ENCODE data around the gene MAG. TPM values are rescaled to one million over a fixed set of nuclear protein-coding genes. Genes with fewer than 3 reads are reported as not detected.

Gene MAG
- total RNA-seq, 1 donor from 2014 or later, result not detected

DNA sequence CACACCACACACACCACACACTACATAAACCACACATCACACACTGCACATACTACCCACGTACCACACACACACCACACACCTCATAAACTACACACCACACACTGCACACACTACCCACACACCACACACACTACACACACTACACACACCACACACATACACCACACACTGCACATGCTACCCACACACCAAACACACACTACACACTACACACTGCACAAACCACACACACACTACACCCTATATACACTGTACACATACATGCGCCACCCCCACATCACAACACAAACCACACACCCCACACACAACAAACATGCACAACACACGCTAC lies 5.5 kb downstream of the MAG start:
- Histone ChIP-seq H3K4me1 (no peaks in the 10 kb centered on the region), H3K27me3 (no peaks in the 10 kb centered on the region), H2AFZ (replicated peaks) (no peak overlapping the region), H3K4me3 (no peak overlapping the region), H3K79me2 (ENCODE audit: low read depth) (no peaks in the 10 kb centered on the region), H3K36me3 (no peaks in the 10 kb centered on the region), H3K9ac (no peak overlapping the region), H3K4me2 (no peak overlapping the region), H3F3A (ENCODE audit: low read depth) (peaks cover 21% of the 10 kb centered on the region), H4K20me1 (ENCODE audit: low read depth) (no peaks in the 10 kb centered on the region), H3K9me3 (ENCODE audit: low read depth) (no peaks in the 10 kb centered on the region), H3K27ac (no peak overlapping the region)
- Mint-ChIP-seq H3K27me3 (ENCODE audit: insufficient read depth, low read depth) (peaks cover 2% of the 10 kb centered on the region), H3K27ac (no peak overlapping the region), H3K4me1 (no peaks in the 10 kb centered on the region), H3K36me3 (no peaks in the 10 kb centered on the region), H3K9me3 (no peaks in the 10 kb centered on the region), H3K4me3 (no peak overlapping the region)
- TF ChIP-seq EZH2phosphoT487 (IDR thresholded peaks at IDR 0.05) (no peak), EZH2 (IDR thresholded peaks at IDR 0.05) (no peak)
- TF ChIP-seq, protein P1, sequence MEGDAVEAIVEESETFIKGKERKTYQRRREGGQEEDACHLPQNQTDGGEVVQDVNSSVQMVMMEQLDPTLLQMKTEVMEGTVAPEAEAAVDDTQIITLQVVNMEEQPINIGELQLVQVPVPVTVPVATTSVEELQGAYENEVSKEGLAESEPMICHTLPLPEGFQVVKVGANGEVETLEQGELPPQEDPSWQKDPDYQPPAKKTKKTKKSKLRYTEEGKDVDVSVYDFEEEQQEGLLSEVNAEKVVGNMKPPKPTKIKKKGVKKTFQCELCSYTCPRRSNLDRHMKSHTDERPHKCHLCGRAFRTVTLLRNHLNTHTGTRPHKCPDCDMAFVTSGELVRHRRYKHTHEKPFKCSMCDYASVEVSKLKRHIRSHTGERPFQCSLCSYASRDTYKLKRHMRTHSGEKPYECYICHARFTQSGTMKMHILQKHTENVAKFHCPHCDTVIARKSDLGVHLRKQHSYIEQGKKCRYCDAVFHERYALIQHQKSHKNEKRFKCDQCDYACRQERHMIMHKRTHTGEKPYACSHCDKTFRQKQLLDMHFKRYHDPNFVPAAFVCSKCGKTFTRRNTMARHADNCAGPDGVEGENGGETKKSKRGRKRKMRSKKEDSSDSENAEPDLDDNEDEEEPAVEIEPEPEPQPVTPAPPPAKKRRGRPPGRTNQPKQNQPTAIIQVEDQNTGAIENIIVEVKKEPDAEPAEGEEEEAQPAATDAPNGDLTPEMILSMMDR (IDR thresholded peaks at IDR 0.05), result no peak
- no peak for DNase-seq (ENCODE audit: low spot score)

DNA sequence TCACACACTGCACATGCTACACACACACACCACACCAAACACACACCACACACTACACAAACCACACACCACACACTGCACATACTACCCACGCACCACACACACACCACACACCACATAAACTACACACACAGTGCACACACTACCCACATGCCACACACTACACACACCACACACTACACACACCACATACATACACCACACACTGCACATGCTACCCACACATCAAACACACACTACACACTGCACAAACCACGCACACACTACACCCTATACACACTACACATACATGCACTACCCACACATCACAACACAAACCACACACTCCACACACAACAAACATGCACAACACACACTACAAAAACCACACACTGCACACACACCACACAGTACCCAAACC lies 6.0 kb downstream of the MAG start:
- TF ChIP-seq EZH2phosphoT487 (IDR thresholded peaks at IDR 0.05) (no peak), EZH2 (IDR thresholded peaks at IDR 0.05) (no peak)
- TF ChIP-seq, protein P1 (IDR thresholded peaks at IDR 0.05), result no peak
- H3K27ac Mint-ChIP-seq, result no peak overlapping the region
- H3K27me3 Mint-ChIP-seq (ENCODE audit: insufficient read depth, low read depth), result peaks cover 2% of the 10 kb centered on the region
- no peak overlapping the region for H3K9ac ChIP-seq
- H3K4me3 Mint-ChIP-seq, result no peak overlapping the region
- H3F3A ChIP-seq (ENCODE audit: low read depth), result peaks cover 21% of the 10 kb centered on the region
- no peak overlapping the region for H2AFZ ChIP-seq (replicated peaks)
- H3K9me3 ChIP-seq (ENCODE audit: low read depth), result no peaks in the 10 kb centered on the region
- H3K4me1 Mint-ChIP-seq, result no peaks in the 10 kb centered on the region
- H3K27me3 ChIP-seq, result no peaks in the 10 kb centered on the region
- H3K36me3 ChIP-seq, result no peaks in the 10 kb centered on the region
- H3K4me1 ChIP-seq, result no peaks in the 10 kb centered on the region
- no peak for DNase-seq (ENCODE audit: low spot score)
- H3K4me2 ChIP-seq, result no peak overlapping the region
- H3K9me3 Mint-ChIP-seq, result no peaks in the 10 kb centered on the region
- H3K27ac ChIP-seq, result no peak overlapping the region
- no peaks in the 10 kb centered on the region for H3K79me2 ChIP-seq (ENCODE audit: low read depth)
- no peak overlapping the region for H3K4me3 ChIP-seq
- no peaks in the 10 kb centered on the region for H4K20me1 ChIP-seq (ENCODE audit: low read depth)
- no peaks in the 10 kb centered on the region for H3K36me3 Mint-ChIP-seq

DNA sequence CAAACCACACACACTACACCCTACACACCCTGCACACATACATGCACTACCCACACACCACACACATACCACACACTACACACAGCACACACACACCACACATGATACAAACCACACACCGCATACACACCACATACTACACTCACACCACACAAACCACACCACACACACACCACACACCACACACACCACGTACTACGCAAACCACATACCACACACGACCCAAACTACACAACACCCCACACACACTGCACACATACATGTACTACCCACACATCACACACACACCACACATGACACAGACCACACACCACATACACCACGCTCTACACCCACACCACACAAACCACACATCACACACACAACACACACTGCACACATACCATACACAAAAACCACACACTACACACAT lies 6.6 kb downstream of the MAG start:
- Histone ChIP-seq H3K79me2 (ENCODE audit: low read depth) (no peaks in the 10 kb centered on the region), H2AFZ (replicated peaks) (no peak overlapping the region), H3K9me3 (ENCODE audit: low read depth) (no peaks in the 10 kb centered on the region), H3K4me3 (no peak overlapping the region), H3F3A (ENCODE audit: low read depth) (peaks cover 21% of the 10 kb centered on the region), H3K9ac (no peak overlapping the region), H3K27me3 (no peaks in the 10 kb centered on the region), H4K20me1 (ENCODE audit: low read depth) (no peaks in the 10 kb centered on the region), H3K4me2 (no peak overlapping the region), H3K4me1 (no peaks in the 10 kb centered on the region), H3K27ac (no peak overlapping the region), H3K36me3 (no peaks in the 10 kb centered on the region)
- Mint-ChIP-seq H3K36me3 (no peaks in the 10 kb centered on the region), H3K4me3 (no peak overlapping the region), H3K9me3 (no peaks in the 10 kb centered on the region), H3K27ac (no peak overlapping the region), H3K4me1 (no peaks in the 10 kb centered on the region), H3K27me3 (ENCODE audit: insufficient read depth, low read depth) (peaks cover 5% of the 10 kb centered on the region)
- DNase-seq (ENCODE audit: low spot score), result no peak
- TF ChIP-seq EZH2phosphoT487 (IDR thresholded peaks at IDR 0.05) (no peak), EZH2 (IDR thresholded peaks at IDR 0.05) (no peak)
- TF ChIP-seq, protein P1 (IDR thresholded peaks at IDR 0.05), result no peak
